ENCODE measurements around the gene MCTP1. TPM values are rescaled to one million over a fixed set of nuclear protein-coding genes. Genes with fewer than 3 reads are reported as not detected.

Gene MCTP1
- total RNA-seq, 2 experiments from 2014 or later, result not detected

GRCh38 chr5:95229646-95230045 lies 55.2 kb downstream of the MCTP1 start:
- no peak overlapping the region for H3K27ac ChIP-seq (ENCODE audit: low read depth, low read length, poor library complexity, severe bottlenecking)
- no peaks in the 10 kb centered on the region for H4K20me1 ChIP-seq (ENCODE audit: insufficient read depth, low read length)
- H2AFZ ChIP-seq (ENCODE audit: low read length), result no peak overlapping the region
- H3K4me2 ChIP-seq (ENCODE audit: low read length), result no peak overlapping the region
- no peak for DNase-seq (ENCODE audit: low spot score)
- ChIA-PET POLR2A (no interaction called here), CTCF (ENCODE audit: unreplicated experiment) (no interaction called here)
- H3K4me3 ChIP-seq (ENCODE audit: low read depth, low read length, poor library complexity, severe bottlenecking), result no peak overlapping the region
- H3K9me3 ChIP-seq (ENCODE audit: low read length), result no peaks in the 10 kb centered on the region
- no peaks in the 10 kb centered on the region for H3K36me3 ChIP-seq (ENCODE audit: insufficient read depth, low read length)
- no peaks in the 10 kb centered on the region for H3K4me1 ChIP-seq (ENCODE audit: insufficient read depth, low read length, poor library complexity, severe bottlenecking)
- H3K9me2 ChIP-seq (ENCODE audit: insufficient read depth, low read length), result no peaks in the 10 kb centered on the region
- intact Hi-C loops (cut with micrococcal nuclease; ENCODE audit: unreplicated experiment), result no loop called here
- TF ChIP-seq, protein P1, sequence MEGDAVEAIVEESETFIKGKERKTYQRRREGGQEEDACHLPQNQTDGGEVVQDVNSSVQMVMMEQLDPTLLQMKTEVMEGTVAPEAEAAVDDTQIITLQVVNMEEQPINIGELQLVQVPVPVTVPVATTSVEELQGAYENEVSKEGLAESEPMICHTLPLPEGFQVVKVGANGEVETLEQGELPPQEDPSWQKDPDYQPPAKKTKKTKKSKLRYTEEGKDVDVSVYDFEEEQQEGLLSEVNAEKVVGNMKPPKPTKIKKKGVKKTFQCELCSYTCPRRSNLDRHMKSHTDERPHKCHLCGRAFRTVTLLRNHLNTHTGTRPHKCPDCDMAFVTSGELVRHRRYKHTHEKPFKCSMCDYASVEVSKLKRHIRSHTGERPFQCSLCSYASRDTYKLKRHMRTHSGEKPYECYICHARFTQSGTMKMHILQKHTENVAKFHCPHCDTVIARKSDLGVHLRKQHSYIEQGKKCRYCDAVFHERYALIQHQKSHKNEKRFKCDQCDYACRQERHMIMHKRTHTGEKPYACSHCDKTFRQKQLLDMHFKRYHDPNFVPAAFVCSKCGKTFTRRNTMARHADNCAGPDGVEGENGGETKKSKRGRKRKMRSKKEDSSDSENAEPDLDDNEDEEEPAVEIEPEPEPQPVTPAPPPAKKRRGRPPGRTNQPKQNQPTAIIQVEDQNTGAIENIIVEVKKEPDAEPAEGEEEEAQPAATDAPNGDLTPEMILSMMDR (conservative IDR thresholded peaks at IDR 0.05; ENCODE audit: low read length), result no peak
- no peak for TF ChIP-seq EZH2phosphoT487 (IDR thresholded peaks at IDR 0.05; ENCODE audit: borderline replicate concordance, low read depth, low read length)
- no TSS peak for BruUV-seq (replicated peaks)
- no peaks in the 10 kb centered on the region for H3K79me2 ChIP-seq (ENCODE audit: insufficient read depth, low read depth, low read length)

GRCh38 chr5:95224701-95225459 lies 60.0 kb downstream of the MCTP1 start:
- no peak for TF ChIP-seq EZH2phosphoT487 (IDR thresholded peaks at IDR 0.05; ENCODE audit: borderline replicate concordance, low read depth, low read length)
- TF ChIP-seq, protein P1 (conservative IDR thresholded peaks at IDR 0.05; ENCODE audit: low read length), result no peak
- Histone ChIP-seq H3K79me2 (ENCODE audit: insufficient read depth, low read depth, low read length) (no peaks in the 10 kb centered on the region), H3K4me2 (ENCODE audit: low read length) (no peak overlapping the region), H3K9me3 (ENCODE audit: low read length) (no peaks in the 10 kb centered on the region), H2AFZ (ENCODE audit: low read length) (no peak overlapping the region), H3K27ac (ENCODE audit: low read depth, low read length, poor library complexity, severe bottlenecking) (no peak overlapping the region), H3K4me1 (ENCODE audit: insufficient read depth, low read length, poor library complexity, severe bottlenecking) (no peaks in the 10 kb centered on the region), H3K9me2 (ENCODE audit: insufficient read depth, low read length) (no peaks in the 10 kb centered on the region), H3K4me3 (ENCODE audit: low read depth, low read length, poor library complexity, severe bottlenecking) (no peak overlapping the region), H3K36me3 (ENCODE audit: insufficient read depth, low read length) (no peaks in the 10 kb centered on the region), H4K20me1 (ENCODE audit: insufficient read depth, low read length) (no peaks in the 10 kb centered on the region)
- BruUV-seq (replicated peaks), result no TSS peak
- ChIA-PET CTCF (ENCODE audit: unreplicated experiment) (no interaction called here), POLR2A (interaction anchor here (0.6 kb wide), 2 partner anchors 157 to 1181 kb away, joined by 3 read pairs; no protein-coding TSS in a partner anchor)
- intact Hi-C loops (cut with micrococcal nuclease; ENCODE audit: unreplicated experiment), result no loop called here
- no peak for DNase-seq (ENCODE audit: low spot score)

DNA sequence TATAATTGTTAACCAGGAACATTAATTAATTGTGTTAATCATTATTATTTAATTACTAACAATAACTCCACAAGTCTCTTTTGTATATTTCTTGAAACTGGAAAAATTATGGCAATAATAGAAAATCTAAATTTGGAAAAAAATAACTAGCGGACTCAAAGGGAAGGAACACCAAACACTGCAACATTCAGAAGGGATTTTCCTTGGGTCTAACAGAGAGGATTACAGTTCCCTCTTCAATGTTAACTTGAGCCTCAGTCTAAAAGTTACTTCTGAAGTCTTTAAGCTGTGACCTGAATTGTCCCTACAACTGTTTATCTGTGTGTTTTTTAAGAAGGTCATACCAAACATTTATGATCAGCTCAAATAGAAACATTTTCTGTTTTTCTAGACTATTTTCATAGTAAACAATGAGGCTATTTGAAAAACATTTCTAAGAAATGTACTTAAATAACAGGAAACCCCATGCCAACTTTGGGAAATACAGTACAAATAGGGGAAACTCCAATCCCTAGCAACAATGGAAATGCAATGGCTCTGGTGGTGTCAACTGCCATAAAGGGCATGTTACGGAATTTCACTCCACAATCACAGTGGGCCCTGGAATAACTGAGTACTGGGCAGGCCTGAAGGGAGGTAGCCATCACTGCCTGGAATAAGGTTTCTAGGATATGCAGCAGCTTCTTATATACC lies 61.2 kb downstream of the MCTP1 start:
- H3K27ac ChIP-seq (ENCODE audit: low read depth, low read length, poor library complexity, severe bottlenecking), result no peak overlapping the region
- no peak for TF ChIP-seq EZH2phosphoT487 (IDR thresholded peaks at IDR 0.05; ENCODE audit: borderline replicate concordance, low read depth, low read length)
- TF ChIP-seq, protein P1 (conservative IDR thresholded peaks at IDR 0.05; ENCODE audit: low read length), result no peak
- POLR2A ChIA-PET, result no interaction called here
- no peak overlapping the region for H2AFZ ChIP-seq (ENCODE audit: low read length)
- no TSS peak for BruUV-seq (replicated peaks)
- CTCF ChIA-PET (ENCODE audit: unreplicated experiment), result no interaction called here
- H3K4me2 ChIP-seq (ENCODE audit: low read length), result no peak overlapping the region
- H3K79me2 ChIP-seq (ENCODE audit: insufficient read depth, low read depth, low read length), result no peaks in the 10 kb centered on the region
- intact Hi-C loops (cut with micrococcal nuclease; ENCODE audit: unreplicated experiment), result no loop called here
- no peak for DNase-seq (ENCODE audit: low spot score)
- H3K9me2 ChIP-seq (ENCODE audit: insufficient read depth, low read length), result no peaks in the 10 kb centered on the region
- H3K4me3 ChIP-seq (ENCODE audit: low read depth, low read length, poor library complexity, severe bottlenecking), result no peak overlapping the region
- no peaks in the 10 kb centered on the region for H3K9me3 ChIP-seq (ENCODE audit: low read length)
- H4K20me1 ChIP-seq (ENCODE audit: insufficient read depth, low read length), result no peaks in the 10 kb centered on the region
- H3K36me3 ChIP-seq (ENCODE audit: insufficient read depth, low read length), result no peaks in the 10 kb centered on the region
- no peaks in the 10 kb centered on the region for H3K4me1 ChIP-seq (ENCODE audit: insufficient read depth, low read length, poor library complexity, severe bottlenecking)
